Endothelial cell of umbilical vein (primary cell): ENCODE results near the gene SURF6. TPM values are rescaled to one million over a fixed set of nuclear protein-coding genes. Genes with fewer than 3 reads are reported as not detected.
"Not testable (repeated sequence)": the region's sequence is repeated elsewhere in the genome, so short reads cannot be mapped to it uniquely, and the experiment has no call there.

Experiments
- BruUV-seq: library from RNA; stranded (reverse); fragments of 400-500 nt; replicated peaks from 2 replicates; lab custom pipeline; 2021; lab: Mats Ljungman, UMichigan
- CTCF ChIA-PET: fragments of 300-600, 350-600 bp; sonication (Branson Sonifier 250); formaldehyde crosslinking; loops from one replicate; lab custom pipeline; 2021; ENCODE audit warnings: antibody characterized with exemption, inconsistent platforms; lab: Charles Lee
- POLR2A ChIA-PET: fragments of 300-600, 350-600 bp; sonication (Branson Sonifier 250); formaldehyde crosslinking; loops from one replicate; lab custom pipeline; 2021; ENCODE audit warnings: antibody characterized with exemption, inconsistent platforms; lab: Charles Lee
- DNase-seq: peaks from one replicate; pipeline ENCODE4 v3.0.0-alpha.2; 2011; ENCODE audit warnings: low read depth, low spot score
- FAIRE-seq: peaks from 2 replicates; lab custom pipeline; 2011; peaks lifted over from hg19 to GRCh38; lab: Jason Lieb, UNC
- H2AFZ ChIP-seq: 2 replicates; pipeline ENCODE4 v1.6.0; 2012; ENCODE audit warnings: low read depth, low read length, control low read depth, inconsistent platforms
- H3K27ac ChIP-seq: 2 replicates; pipeline ENCODE4 v1.5.1; 2011; ENCODE audit warnings: low read depth, mild to moderate bottlenecking, control low read depth, low read length, moderate library complexity; ENCODE audit not compliant: insufficient read depth
- H3K27me3 ChIP-seq, 2 experiments: 2 replicates each; pipeline versions ENCODE4 v1.6.0 to v1.6.1; 2011; ENCODE audit warnings: low read length in 2 of 2, mixed read lengths in 1 of 2; ENCODE audit not compliant: control insufficient read depth in 2 of 2, insufficient read depth in 2 of 2
- H3K36me3 ChIP-seq, 2 experiments: 2 replicates in 1 of 2; 3 replicates in 1 of 2; pipeline ENCODE4 v1.5.1; 2011; ENCODE audit warnings: low read length in 2 of 2, mild to moderate bottlenecking in 1 of 2, moderate library complexity in 1 of 2; ENCODE audit not compliant: control insufficient read depth in 2 of 2, insufficient read depth in 2 of 2; ENCODE audit errors: extremely low read depth in 1 of 2
- H3K4me1 ChIP-seq: 3 replicates; pipeline ENCODE4 v1.5.1; 2011; ENCODE audit warnings: mild to moderate bottlenecking, low read length; ENCODE audit not compliant: control insufficient read depth, insufficient read depth; ENCODE audit errors: extremely low read depth
- H3K4me2 ChIP-seq: 2 replicates; pipeline ENCODE4 v1.6.1; 2011; ENCODE audit warnings: low read length, control low read depth, mixed read lengths; ENCODE audit not compliant: insufficient read depth
- H3K4me3 ChIP-seq, 3 experiments: fragments of 200-600 bp in 1 of 3; sonication (generic), shearing (Covaris generic) in 1 of 3; replicated peaks in 1 of 3; 2 replicates each; pipeline ENCODE4 v1.5.1; 2011 to 2016; ENCODE audit warnings: control low read depth in 3 of 3, low read length in 3 of 3, mild to moderate bottlenecking in 2 of 3, inconsistent platforms in 1 of 3, low read depth in 1 of 3, moderate library complexity in 1 of 3; ENCODE audit not compliant: insufficient read depth in 1 of 3
- H3K79me2 ChIP-seq: 2 replicates; pipeline ENCODE4 v1.6.0; 2012; ENCODE audit warnings: low read length, inconsistent platforms; ENCODE audit not compliant: control insufficient read depth, insufficient read depth
- H3K9ac ChIP-seq: replicated peaks from 2 replicates; pipeline ENCODE3; 2011; ENCODE audit warnings: low read length, control low read depth; ENCODE audit not compliant: insufficient read depth; ENCODE audit errors: extremely low read depth
- H3K9me1 ChIP-seq: replicated peaks from 3 replicates; pipeline ENCODE4 v1.6.0; 2011; ENCODE audit warnings: mild to moderate bottlenecking, low read length; ENCODE audit not compliant: control insufficient read depth, insufficient read depth; ENCODE audit errors: extremely low read depth
- H3K9me3 ChIP-seq: replicated peaks from 2 replicates; pipeline ENCODE4 v1.5.1; 2012; ENCODE audit warnings: low read length, inconsistent platforms; ENCODE audit not compliant: control insufficient read depth, insufficient read depth
- H4K20me1 ChIP-seq: replicated peaks from 2 replicates; pipeline ENCODE3; 2011; ENCODE audit warnings: mild to moderate bottlenecking, low read length; ENCODE audit not compliant: control insufficient read depth, insufficient read depth; ENCODE audit errors: extremely low read depth
- CTCF ChIP-seq, 2 donors: IDR thresholded peaks; 1 replicate in 1 of 2; 2 replicates in 1 of 2; pipeline ENCODE4 v1.5.1; 2011; ENCODE audit warnings: low read length in 2 of 2, mild to moderate bottlenecking in 2 of 2, moderate library complexity in 2 of 2, control low read depth in 1 of 2, inconsistent platforms in 1 of 2, low read depth in 1 of 2; ENCODE audit not compliant: insufficient read depth in 1 of 2; ENCODE audit errors: extremely low read depth in 1 of 2
- EZH2 ChIP-seq: IDR thresholded peaks from 2 replicates; pipeline ENCODE4 v1.6.1; 2012; ENCODE audit warnings: borderline replicate concordance, low read depth, mild to moderate bottlenecking, moderate library complexity, low read length, inconsistent platforms; ENCODE audit not compliant: severe bottlenecking
- FOS ChIP-seq: IDR thresholded peaks from 2 replicates; pipeline ENCODE4 v1.6.1; 2011; ENCODE audit warnings: mild to moderate bottlenecking, low read length, moderate library complexity, borderline replicate concordance; ENCODE audit not compliant: insufficient read depth
- GATA2 ChIP-seq: IDR thresholded peaks from 2 replicates; pipeline ENCODE4 v1.7.0; 2011; ENCODE audit warnings: low read depth, mild to moderate bottlenecking, moderate library complexity, mixed read lengths, low read length; ENCODE audit not compliant: insufficient read length, insufficient read depth
- JUN ChIP-seq: IDR thresholded peaks from 2 replicates; pipeline ENCODE4 v1.6.1; 2011; ENCODE audit warnings: borderline replicate concordance, low read depth; ENCODE audit not compliant: insufficient read length, insufficient read depth
- MAX ChIP-seq: IDR thresholded peaks from 2 replicates; pipeline ENCODE4 v1.6.1; 2011; ENCODE audit not compliant: insufficient read depth, insufficient read length
- MYC ChIP-seq: IDR thresholded peaks from one replicate; pipeline ENCODE4 v1.6.1; 2011; ENCODE audit warnings: mild to moderate bottlenecking, low read depth, low read length
- POLR2A ChIP-seq: IDR thresholded peaks from 2 replicates; pipeline ENCODE4 v1.6.1; 2012; ENCODE audit warnings: low read depth, mild to moderate bottlenecking, control low read depth, low read length
- POLR2AphosphoS5 ChIP-seq: IDR thresholded peaks from 2 replicates; pipeline ENCODE4 v1.6.1; 2012; ENCODE audit warnings: low read depth, mild to moderate bottlenecking, control low read depth, low read length, moderate library complexity; ENCODE audit not compliant: insufficient read depth
- dilution Hi-C: fragments of 300-500 bp; cut with MboI; formaldehyde crosslinking; loops from one replicate; pipeline ENCODE4 v1.15.0; 2019; ENCODE audit warnings: low sequenced_read_pairs; ENCODE audit not compliant: extremely low pct_ligation_motif_present
- intact Hi-C: fragments of 100-400 bp; cut with micrococcal nuclease; formaldehyde crosslinking; loops from one replicate; pipeline ENCODE4 v1.10.0; 2022
- polyA plus RNA-seq, 4 experiments: library from polyadenylated mRNA; depleted of rRNA in 3 of 4; stranded (reverse) in 3 of 4; unstranded in 1 of 4; fragments of >200 nt; gene quantifications; 2 replicates each; pipeline versions ENCODE4 v1.2.1 to v1.2.3, GENCODE V29; 2011 to 2012; ENCODE audit warnings: missing spikeins in 1 of 4
- total RNA-seq: library from RNA; stranded (reverse); gene quantifications from 2 replicates; pipeline ENCODE4 v1.2.3, GENCODE V29; 2021

The SURF6 gene
- total and polyA plus RNA-seq, 2 donors (not counting 3 experiments of a cell fraction or from before 2014, with no cell fraction given), result 4.9 to 16.0 TPM

- Histone ChIP-seq H3K36me3 (no peaks in the 10 kb centered on the region), H2AFZ (no peak overlapping the region), H4K20me1 (no peaks in the 10 kb centered on the region), H3K9ac (no peak overlapping the region), H3K27ac (no peak overlapping the region), H3K9me3 (no peaks in the 10 kb centered on the region), H3K4me3 (no peak overlapping the region), H3K4me2 (no peak overlapping the region), H3K79me2 (no peaks in the 10 kb centered on the region), H3K27me3 (no peaks in the 10 kb centered on the region), H3K4me1 (no peaks in the 10 kb centered on the region), H3K9me1 (no peaks in the 10 kb centered on the region)
- CTCF ChIA-PET, result interaction anchor here (0.8 to 1.6 kb wide), 2 partner anchors 9 to 134 kb away, joined by 3 to 8 read pairs; no protein-coding TSS in a partner anchor
- intact Hi-C loops, result no loop called here
- POLR2A ChIA-PET, result no interaction called here
- dilution Hi-C loops, result no loop called here
- DNase-seq (no peak), FAIRE-seq (no peak)
- TF ChIP-seq POLR2A (no peak), EZH2 (no peak), GATA2 (no peak), MAX (no peak), MYC (no peak), FOS (no peak), JUN (no peak), POLR2AphosphoS5 (no peak), CTCF (IDR thresholded peaks at IDR 0.05; ENCODE audit: extremely low read depth in 1 of 2, insufficient read depth in 1 of 2, low read depth in 1 of 2, low read length in 2 of 2) (no peak)
- no TSS peak for BruUV-seq
Measured at GRCh38 chr9:133320421-133320881, 15.5 kb downstream of the SURF6 start.

GRCh38 chr9:133317551-133317950 is 18.4 kb downstream of the SURF6 start:
- CTCF ChIA-PET, intact Hi-C loops, H3K9me3 ChIP-seq, H4K20me1 ChIP-seq, H3K27me3 ChIP-seq, H3K4me1 ChIP-seq, FAIRE-seq, dilution Hi-C loops, H3K27ac ChIP-seq, H3K79me2 ChIP-seq, H3K4me3 ChIP-seq, DNase-seq, BruUV-seq, H3K9me1 ChIP-seq, H2AFZ ChIP-seq, H3K4me2 ChIP-seq, H3K9ac ChIP-seq, POLR2A ChIA-PET, H3K36me3 ChIP-seq: not testable (repeated sequence)
